ENCODE data around the gene NFATC2.

DNA sequence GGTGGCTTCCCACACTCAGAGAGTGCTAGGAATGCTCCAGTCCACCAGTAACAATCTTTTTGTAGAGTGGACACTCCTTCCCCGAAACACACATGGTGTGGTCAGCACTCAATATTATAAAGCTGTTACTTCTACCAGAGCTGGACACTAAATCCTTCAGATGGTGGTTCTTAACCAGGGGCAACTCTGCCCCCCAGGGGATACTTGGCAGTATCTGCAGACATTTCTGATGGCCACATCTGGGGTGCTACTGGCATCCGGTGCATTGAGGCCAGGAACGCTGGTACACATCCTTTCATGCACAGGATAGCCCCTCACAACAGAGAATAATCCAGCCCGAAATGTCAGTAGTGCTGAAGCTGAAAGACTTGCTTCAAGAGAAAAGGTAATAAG lies 124.4 kb downstream of the NFATC2 start:
- TF ChIP-seq FOXP2 (optimal IDR thresholded peaks at IDR 0.05; ENCODE audit: borderline replicate concordance, extremely low read depth, extremely low read length, insufficient read depth) (no peak), POLR2AphosphoS5 (IDR thresholded peaks at IDR 0.05; ENCODE audit: low read depth, low read length) (no peak), TAF1 (IDR thresholded peaks at IDR 0.05; ENCODE audit: borderline replicate concordance, insufficient read depth, low read length) (no peak), SIN3A (IDR thresholded peaks at IDR 0.05; ENCODE audit: borderline replicate concordance, insufficient read depth, low read length) (no peak)
- TF ChIP-seq, protein P1, sequence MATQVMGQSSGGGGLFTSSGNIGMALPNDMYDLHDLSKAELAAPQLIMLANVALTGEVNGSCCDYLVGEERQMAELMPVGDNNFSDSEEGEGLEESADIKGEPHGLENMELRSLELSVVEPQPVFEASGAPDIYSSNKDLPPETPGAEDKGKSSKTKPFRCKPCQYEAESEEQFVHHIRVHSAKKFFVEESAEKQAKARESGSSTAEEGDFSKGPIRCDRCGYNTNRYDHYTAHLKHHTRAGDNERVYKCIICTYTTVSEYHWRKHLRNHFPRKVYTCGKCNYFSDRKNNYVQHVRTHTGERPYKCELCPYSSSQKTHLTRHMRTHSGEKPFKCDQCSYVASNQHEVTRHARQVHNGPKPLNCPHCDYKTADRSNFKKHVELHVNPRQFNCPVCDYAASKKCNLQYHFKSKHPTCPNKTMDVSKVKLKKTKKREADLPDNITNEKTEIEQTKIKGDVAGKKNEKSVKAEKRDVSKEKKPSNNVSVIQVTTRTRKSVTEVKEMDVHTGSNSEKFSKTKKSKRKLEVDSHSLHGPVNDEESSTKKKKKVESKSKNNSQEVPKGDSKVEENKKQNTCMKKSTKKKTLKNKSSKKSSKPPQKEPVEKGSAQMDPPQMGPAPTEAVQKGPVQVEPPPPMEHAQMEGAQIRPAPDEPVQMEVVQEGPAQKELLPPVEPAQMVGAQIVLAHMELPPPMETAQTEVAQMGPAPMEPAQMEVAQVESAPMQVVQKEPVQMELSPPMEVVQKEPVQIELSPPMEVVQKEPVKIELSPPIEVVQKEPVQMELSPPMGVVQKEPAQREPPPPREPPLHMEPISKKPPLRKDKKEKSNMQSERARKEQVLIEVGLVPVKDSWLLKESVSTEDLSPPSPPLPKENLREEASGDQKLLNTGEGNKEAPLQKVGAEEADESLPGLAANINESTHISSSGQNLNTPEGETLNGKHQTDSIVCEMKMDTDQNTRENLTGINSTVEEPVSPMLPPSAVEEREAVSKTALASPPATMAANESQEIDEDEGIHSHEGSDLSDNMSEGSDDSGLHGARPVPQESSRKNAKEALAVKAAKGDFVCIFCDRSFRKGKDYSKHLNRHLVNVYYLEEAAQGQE (IDR thresholded peaks at IDR 0.05; ENCODE audit: insufficient read depth in 1 of 2, low read depth in 2 of 2, low read length in 2 of 2) = no peak

Measured in PFSK-1 (cell line).